ENCODE measurements around the gene TBX6. TPM values are rescaled to one million over a fixed set of nuclear protein-coding genes. Genes with fewer than 3 reads are reported as not detected.
A peak's percentile ranks its signal among the peaks of the same experiment; 100 is the strongest.
"Not testable (repeated sequence)": the region's sequence is repeated elsewhere in the genome, so short reads cannot be mapped to it uniquely, and the experiment has no call there.

Gene TBX6, protein sequence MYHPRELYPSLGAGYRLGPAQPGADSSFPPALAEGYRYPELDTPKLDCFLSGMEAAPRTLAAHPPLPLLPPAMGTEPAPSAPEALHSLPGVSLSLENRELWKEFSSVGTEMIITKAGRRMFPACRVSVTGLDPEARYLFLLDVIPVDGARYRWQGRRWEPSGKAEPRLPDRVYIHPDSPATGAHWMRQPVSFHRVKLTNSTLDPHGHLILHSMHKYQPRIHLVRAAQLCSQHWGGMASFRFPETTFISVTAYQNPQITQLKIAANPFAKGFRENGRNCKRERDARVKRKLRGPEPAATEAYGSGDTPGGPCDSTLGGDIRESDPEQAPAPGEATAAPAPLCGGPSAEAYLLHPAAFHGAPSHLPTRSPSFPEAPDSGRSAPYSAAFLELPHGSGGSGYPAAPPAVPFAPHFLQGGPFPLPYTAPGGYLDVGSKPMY
- not detected in 2 replicates for total RNA-seq (2014; rRNA removed; shearing (Covaris generic))

DNA sequence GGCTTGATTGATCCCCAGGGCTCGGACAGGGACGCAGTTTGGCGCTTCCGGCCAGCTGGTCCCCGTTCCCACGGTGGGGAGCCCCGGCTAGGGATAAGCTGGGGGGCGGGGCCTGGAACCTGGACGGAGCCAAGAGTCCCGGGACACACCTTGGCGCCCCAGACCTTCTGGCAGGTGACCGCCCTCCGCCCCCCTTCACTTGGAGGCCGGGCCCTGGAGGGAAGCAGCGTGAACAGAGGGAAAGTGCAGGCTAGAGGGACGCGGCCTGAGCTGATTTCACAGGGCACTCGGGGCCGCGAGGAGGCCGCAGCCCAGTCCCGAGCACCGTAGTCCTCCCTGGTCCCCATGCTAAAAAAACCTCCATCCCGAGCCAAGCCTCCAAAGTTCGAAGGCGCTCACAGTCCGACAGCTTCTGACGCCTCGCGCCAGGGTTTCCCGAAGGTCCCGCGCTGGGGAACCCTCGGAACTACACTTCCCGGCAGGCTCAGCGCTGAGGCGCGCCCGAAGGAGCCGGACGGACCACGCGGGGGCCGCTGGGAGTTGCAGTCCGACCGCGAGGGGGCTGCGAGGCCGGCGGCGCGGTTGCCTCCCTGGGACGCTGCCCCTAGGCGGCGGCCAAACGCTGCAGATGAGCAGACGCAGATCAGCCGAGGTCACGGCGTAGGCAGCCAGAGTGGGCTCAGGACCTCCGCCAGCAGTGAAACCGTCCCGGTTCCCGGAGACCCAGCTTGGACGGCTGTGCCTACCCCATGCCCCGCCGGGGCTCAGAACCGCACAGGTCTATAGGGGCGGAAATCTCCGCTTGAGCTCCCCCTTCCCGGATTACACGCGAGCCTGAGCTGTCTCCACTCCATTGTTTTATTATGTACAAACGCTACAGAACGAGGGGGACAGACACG lies at the start of gene TBX6:
Gene TBX6, minus strand, starts transcription at position 451 of the 899 bp plus-strand sequence. CDS start 731 bp downstream, outside the sequence.
- peak; percentile 79 for DNase-seq (ENCODE audit: low spot score)

DNA sequence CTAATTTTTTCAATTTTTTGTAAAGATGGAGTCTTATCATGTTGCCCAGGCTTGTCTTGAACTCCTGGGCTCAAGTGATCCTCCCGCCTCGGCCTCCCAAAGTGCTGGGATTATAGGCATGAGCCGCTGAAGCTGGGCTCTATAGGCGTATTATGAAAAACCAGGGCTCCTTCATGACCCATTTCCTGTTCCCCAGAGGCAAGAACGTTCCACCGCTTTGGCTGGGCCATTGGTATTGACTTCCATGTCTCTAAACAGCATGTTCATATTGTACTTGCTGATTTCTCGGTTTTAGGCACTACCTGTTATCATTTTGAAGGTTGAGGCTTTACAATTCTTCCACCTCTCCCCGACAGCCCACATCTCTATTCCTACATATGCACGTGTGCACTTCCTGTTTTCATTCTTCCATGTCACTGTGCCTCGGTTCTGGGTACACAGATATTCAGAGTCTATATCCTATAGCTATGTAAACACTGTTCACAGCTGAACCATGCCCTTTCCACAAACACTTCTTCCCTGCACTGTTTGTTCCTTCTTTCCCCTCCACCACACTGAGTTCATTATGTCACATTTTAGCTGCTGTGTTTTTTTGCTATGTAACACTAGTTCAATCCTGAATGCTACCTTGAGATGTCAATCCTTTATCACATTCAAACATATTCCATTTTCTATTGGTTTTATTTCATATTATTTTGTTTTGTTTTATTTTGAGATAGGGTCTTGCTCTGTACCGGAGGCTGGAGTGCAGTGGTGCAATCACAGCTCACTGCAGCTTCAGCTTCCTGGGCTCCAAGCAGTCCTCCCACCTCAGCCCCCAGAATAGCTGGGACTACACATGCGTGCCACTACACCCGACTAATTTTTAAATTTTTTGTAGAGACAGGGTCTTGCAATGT lies 48.1 kb upstream of the TBX6 start:
- DNase-seq (ENCODE audit: low spot score), result no peak

DNA sequence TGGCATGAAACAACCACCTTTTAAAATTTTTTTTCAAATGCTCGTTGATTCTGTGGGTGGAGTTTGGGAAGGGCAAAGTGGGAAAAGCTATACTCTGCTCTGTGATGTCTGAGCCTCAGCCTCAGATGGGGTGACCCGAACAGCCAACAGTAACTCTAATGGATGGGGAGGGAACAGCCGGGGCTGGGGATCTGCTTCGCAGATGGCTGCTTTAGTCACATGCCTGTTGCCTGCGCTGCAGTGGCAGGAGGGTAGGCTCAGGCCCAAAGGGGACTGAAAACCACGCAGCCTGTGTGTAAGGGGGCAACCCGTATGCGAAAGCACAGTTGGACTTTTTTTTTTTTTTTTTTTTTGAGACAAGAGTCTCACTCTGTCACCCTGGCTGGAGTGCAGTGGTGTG lies 46.2 kb upstream of the TBX6 start:
- no peak for DNase-seq (ENCODE audit: low spot score)

DNA sequence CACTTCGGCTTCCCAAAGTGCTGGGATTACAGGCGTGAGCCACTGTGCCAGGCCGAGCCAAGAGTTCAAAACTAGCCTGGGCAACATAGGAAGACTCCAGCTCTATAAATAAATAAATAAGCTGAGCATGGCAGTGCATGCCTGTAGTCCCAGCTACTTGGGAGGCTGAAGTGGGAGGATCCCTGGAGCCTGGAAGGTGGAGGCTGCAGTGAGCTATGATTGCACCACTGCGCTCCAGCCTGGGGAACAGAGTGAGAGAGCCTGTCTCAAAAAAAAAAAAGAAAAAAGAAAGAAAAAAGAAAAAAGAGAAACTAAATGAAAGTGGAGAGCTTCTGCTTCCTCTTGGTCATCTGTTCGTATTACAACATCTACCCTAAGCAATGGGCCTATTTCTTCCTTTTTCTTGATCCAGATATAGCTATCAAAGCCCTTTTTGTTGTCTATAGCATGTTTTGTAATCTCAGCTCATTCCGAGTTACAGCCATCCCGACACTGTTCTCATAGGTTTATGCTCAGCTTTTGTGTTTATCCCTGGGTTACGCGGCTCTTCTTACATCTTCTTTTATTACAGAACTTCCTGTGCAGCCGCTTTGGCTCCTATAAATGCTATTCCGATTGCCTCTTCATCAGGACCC lies 45.4 kb upstream of the TBX6 start:
- DNase-seq (ENCODE audit: low spot score), result no peak

DNA sequence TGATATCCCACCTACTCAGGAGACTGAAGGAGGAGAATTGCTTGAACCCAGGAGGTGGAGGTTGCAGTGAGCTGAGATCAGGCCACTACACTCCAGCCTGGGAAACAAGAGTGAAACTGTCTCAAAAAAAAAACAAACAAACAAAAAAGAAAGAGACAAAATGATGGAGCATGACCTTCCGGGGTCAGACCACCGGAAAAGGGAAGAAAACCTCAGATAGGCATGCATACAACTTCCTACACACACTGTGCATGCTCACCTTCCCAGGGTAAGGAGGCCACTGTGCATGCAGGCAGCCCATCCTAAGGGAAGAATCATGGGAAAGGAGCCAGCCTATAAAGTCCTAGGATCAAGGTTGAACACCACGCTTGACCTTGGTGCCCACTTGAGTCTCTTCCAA lies 40.9 kb upstream of the TBX6 start:
- no peak for DNase-seq (ENCODE audit: low spot score)

DNA sequence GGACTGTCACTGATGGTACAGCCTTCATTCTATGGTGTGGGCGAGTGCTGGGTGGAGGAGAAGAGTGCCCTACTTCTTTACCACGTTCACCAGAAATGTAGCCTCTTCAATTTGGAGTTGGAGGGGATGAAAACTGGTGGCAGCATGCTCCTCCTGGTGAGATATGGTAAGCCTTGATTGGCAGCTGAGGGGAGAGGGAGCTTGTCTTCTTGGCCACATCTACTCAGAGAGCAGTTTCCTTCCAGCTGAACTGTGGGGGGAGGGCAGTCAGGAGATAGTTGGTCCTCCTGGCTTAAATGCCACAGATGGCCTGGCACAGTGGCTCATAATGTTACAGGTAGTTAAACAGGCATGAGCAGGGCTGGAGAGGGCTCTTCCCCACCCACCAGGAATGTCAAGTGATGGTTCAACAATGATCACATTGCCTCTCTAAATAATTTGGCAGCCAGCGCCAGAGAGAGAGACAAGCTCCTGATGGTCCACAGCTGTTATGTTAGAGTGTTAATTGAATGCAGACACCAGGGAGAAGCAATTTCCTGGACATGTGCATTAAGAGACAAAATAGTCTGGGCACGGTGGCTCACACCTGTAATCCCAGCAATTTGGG lies 40.2 kb upstream of the TBX6 start:
- DNase-seq (ENCODE audit: low spot score), result no peak

DNA sequence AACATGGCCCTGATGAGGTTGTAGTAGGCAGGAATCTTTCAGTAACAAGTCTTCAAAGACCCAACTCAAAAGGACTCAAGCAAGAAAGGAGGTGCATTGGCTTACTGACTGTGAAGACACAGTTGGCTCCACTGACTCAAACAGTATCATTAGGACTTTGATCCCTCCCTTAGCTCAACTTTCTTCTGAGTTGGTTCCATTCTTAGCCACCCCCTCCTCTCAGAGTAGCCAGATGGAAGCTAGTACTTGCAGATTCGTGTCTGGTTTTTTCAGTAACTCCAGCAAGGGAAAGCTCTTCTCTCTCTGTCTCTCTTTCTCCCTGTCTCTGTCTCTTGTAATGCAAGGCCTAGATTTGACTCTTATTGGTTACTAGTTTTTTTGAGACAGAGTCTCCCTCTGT lies 36.3 kb upstream of the TBX6 start:
- DNase-seq (ENCODE audit: low spot score), result no peak

DNA sequence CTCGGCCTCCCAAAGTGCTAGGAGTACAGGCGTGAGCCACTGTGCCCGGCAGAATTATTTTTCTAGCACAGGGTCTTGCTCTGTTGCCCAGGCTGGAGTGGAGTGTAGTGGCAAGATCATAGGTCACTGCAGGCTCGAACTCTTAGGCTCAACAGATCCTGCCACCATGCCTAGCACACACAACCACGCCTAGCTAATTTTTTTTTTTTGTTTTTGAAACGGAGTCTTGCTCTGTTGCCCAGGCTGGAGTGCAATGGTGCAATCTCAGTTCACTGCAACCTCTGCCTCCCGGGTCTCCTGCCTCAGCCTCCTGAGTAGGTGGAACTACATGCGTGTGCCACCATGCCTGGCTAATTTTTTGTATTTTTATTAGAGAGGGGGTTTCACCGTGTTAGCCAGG lies 34.0 kb upstream of the TBX6 start:
- not testable (repeated sequence) for DNase-seq (ENCODE audit: low spot score)

DNA sequence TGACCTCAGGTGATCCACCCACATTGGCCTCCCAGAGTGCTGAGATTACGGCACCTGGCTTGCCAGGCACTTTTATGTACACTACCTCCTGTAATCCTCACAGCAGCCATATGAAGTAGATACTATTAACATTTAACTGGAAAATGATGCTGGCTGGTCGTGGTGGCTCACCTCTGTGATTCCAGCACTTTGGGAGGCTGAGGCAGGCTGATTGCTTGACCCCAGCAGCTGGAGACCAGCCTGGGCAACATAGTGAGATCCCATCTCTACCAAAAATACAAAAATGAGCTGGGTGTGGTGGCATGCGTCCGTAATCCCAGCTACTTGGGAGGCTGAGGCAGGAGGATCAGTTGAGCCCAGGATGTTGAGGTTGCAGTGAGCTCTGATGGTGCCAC lies 33.3 kb upstream of the TBX6 start:
- no peak for DNase-seq (ENCODE audit: low spot score)

DNA sequence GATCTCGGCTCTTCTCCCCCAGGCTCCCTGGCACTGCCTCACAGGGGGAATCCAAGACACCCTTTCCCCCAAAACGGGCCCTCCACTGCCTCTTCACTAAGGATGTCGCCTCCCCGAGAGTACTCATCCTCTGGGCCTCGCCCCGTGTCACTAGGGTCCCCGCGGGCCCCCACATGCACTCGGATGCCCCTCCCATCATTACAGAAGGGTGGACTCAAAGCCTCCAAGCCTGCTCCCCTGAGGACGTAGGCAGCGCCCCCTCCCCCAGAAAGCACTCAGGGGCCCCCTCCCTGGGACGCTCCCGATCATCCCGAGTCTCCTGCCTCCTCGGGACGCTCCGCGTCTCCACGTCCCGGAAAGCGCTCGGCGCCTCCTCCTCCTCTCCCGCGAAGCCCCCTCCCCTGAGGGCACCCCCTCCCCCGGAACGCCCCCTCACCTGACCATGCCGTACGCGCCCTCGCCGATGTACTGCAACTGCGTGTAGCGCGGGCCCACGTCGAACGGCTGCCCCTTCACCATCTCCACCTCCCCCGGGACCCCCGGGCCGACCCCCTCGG lies 31.0 kb upstream of the TBX6 start:
- DNase-seq (ENCODE audit: low spot score), result no peak

DNA sequence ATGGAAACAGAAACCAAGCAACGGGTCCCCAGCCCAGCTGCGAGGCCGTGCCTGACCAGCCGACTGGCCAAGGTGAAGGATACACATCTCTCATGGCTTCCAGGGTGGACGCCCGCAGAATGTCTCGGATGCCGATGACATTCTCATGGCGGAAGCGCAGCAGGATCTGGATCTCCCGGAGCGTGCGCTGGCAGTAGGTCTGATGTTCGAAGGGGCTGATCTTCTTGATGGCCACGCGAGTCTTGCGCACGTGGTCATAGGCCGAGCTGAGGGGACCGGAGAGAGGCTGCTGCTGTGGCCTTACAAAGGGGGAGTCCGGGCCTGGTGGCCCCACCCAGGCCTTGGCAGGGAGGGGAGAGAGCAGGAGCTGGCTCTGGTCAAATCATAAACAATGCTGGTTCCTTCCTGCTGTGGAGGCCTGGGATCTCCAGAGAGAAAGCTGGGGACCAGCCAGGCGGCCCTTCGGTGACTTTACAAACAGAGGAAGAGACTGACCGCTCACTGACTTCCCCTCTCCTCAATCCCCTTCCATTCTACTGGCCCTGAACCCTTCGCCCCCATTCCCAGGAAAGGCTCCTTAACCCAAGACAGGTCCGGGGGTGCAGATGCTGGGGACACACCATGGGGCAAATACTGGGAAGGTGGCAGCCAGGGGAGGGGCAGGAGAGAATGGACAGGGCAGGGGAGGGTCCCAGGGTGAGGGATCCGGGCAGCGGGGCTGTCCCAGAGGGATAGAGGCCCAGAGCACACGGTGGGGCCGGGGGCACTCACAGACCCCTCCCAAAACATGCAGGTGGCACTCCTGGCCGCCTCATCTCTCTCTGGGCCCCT lies 30.2 kb upstream of the TBX6 start:
- DNase-seq (ENCODE audit: low spot score), result no peak

DNA sequence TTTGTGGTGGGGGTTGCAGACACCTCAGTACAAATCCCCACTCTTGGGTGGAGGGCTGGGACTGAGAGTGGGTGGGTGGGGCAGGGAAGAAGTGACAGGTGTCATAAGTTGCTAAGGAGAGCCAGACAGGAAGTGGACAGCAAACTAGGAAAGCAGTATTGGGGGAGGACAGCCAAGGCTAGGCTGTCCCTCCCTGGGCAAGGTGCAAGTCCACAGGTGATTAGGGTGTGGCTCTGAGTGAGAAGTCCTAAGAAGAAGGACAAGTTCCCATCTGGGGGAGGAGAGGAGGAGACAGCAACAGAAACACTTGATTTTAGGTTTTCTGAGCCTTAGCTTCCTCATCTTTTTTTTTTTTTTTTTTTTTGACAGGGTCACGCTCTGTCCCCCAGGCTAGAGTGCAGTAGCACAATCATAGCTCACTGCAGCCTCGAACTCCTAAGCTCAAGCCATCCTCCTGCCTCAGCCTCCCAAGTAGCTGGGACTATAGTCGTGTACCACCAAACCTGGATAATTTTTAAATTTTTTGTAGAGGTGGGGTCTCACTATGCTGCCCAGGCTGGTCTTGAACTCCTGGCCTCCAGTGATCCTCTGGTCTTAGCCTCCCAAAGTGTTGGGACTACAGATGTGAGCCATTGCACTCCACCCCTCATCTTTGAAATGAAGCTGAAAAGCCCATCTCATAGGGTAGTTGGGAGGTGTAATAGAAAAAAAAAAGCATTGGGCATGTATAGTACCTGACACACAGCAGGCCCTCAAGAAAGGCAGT lies 28.8 kb upstream of the TBX6 start:
- no peak for DNase-seq (ENCODE audit: low spot score)

DNA sequence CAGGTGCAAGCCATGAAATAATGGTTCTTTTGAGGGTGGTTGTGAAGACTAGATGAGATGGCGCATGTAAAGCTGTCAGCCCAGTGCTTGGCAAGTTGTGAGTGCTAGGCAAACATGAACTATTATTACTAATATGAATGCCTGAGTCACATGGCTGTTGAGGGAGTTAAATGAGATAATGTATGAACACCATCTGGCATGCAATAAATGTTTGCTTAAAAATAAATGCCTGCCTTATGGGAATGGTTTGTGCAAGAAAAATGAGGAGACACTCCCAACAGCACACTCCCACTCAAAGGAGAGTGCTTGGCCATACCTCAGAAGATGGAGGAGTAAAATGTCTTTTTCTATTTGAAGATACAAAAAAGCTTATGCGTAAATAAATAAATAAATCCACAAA lies 27.7 kb upstream of the TBX6 start:
- DNase-seq (ENCODE audit: low spot score), result no peak

DNA sequence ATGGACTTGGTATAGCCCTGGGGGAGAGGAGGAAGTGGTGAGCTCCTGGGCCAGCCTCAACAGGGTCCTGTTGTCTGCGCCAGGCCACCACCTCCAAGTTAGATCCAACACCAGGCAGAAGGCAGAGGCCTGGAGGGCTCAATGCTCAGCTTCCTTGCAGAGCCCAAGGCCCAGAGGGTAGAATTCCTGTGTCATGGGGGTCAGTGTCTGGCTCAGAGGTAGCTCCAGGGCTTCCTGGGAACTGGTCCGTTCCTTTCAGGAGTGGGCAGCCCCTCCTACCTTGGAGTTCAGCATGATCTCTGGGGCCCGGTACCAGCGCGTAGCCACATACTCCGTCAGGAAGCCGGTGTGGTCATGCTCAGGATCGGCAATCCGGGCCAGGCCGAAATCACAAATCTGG lies 26.0 kb upstream of the TBX6 start:
- DNase-seq (ENCODE audit: low spot score), result no peak

DNA sequence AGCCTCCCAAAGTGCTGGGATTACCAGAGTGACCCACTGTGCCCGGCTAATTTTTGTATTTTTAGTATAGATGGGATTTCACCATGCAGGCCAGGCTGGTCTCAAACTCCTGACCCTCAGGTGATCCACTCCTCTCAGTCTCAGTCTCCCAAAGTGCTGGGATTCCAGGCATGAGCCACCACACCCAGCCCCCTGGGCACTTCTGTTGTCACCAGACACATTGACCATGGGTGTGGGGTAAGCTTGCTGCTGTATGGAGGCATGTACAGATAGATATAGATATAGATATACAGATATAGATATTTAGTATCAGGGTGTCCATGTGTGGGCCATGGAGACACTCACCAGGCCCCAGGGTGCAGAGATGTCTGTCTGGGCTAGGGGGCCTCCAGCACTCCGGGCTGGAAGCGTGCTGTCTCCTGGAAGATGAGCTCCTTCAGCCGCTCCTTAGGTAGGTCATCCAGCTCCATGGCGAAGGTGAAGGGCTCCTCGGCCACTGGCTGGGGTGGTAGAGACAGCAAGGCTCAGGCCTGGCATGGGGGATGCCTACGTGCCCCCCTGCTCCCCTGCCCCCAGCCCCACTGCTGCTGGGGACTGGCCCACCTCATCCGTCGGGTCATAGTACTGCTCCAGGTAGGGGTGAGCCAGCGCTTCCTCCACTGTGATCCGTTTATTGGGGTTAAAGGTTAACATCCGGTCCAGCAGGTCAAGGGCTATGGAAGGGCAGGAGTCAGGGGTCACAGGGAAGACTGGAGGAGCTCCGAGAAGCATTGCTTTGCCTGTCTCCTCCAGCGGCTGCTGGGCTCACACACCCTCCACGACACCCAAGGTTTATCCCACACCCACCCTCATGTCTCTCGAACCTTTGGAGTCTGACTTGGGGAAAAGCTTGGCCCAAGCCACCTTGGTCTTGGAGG lies 24.8 kb upstream of the TBX6 start:
- DNase-seq (ENCODE audit: low spot score), result no peak

DNA sequence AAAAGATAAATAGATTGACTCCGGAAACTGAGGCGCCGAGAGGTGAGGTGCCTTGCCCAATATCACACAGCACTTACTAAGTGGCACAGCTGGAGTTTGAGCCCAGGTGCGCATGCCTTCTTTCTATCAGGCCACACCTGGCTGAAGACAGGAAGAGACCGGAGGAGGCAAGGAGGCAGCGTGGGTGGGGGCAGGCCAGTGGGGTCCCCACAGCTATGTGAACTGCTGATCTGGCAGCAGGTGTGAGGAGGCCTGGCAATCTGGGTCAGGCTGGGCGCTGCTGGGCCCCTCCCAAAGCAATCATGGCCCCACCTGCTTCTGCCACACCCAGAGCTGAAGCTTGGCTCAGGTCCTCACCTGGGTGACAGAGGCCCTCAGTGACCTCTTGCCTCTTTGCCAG lies 23.5 kb upstream of the TBX6 start:
- no peak for DNase-seq (ENCODE audit: low spot score)

DNA sequence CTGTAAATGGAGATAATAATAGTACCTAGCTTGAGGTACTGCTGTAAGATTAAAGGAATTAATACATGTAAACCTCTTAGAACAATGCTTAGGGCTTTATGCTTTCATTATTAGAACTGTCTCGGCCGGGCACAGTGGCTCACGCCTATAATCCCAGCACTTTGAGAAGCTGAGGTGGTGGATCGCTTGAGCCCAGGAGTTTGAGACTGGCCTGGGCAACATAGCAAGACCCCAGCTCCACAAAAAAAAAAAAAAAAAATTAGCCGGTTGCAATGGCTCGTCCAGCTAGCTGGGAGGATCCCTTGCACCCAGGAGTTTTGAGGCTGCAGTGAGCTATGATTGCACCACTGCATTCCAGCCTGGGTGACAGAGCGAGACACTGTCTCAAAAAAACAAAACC lies 23.1 kb upstream of the TBX6 start:
- DNase-seq (ENCODE audit: low spot score), result not testable (repeated sequence)

DNA sequence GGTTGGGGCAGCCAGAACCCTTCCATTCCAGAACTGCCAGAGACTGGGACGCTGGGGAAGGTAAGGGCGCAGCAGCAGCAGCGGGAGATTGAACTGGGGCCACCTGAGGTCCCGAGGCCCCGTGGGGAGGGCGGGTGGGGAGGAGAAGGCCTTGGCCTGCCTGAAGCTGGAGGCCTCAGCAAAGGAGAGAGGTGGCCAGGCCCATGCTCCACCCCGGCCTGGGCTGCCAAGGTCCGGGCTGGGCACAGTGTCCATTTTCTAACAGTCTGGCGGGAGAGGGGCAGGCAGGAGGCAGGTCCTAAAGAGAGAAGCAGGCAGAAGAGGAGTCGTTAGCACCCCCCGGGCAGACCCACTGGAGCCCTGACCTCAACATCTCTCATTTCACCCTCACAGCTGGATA lies 22.7 kb upstream of the TBX6 start:
- DNase-seq (ENCODE audit: low spot score), result no peak
